Measurements from ENCODE around the gene DMKN.

GRCh38 chr19:35552534-35553384 lies 39.3 kb upstream of the DMKN start:
- TF ChIP-seq CTCF (IDR thresholded peaks at IDR 0.05) (no peak), POLR2AphosphoS5 (IDR thresholded peaks at IDR 0.05) (no peak), POLR2A (IDR thresholded peaks at IDR 0.05) (no peak)
